MM.1S (cell line): Measurements from ENCODE around the gene STRADA.

Source experiments
- CTCF ChIP-seq: fragments of 300-600 bp; sonication (generic); IDR thresholded peaks from 2 replicates; pipeline ENCODE4 v1.5.1; 2016; ENCODE audit warnings: antibody characterized with exemption, low read length, mixed read lengths
- EZH2 ChIP-seq: fragments of 300-600 bp; sonication (generic); optimal IDR thresholded peaks from 2 replicates; pipeline ENCODE3; 2017; ENCODE audit warnings: low read depth, mild to moderate bottlenecking, antibody characterized with exemption, low read length, mixed read lengths

DNA sequence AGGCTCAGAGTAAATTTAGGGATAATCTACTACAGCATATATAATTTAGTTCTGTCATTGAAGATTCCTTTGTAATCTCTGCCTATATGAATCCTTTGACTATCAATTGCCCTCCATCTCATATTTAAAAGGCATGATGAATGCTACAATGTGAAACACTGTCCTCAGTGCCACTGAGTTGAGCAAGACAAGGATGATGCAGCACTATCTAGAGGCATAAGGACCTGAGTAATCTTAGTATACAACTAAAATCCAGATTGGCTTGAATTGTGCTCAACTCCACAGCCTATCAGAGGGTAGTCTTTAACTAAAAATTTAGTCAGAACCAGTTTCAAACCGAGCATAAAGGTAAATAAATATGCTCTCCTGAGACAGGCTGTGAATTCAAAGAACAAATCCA is 11.6 kb upstream of the STRADA start:
- no peak for TF ChIP-seq CTCF
- TF ChIP-seq EZH2, result no peak
